ENCODE data around the gene SEPTIN1.

The SEPTIN1 gene

DNA sequence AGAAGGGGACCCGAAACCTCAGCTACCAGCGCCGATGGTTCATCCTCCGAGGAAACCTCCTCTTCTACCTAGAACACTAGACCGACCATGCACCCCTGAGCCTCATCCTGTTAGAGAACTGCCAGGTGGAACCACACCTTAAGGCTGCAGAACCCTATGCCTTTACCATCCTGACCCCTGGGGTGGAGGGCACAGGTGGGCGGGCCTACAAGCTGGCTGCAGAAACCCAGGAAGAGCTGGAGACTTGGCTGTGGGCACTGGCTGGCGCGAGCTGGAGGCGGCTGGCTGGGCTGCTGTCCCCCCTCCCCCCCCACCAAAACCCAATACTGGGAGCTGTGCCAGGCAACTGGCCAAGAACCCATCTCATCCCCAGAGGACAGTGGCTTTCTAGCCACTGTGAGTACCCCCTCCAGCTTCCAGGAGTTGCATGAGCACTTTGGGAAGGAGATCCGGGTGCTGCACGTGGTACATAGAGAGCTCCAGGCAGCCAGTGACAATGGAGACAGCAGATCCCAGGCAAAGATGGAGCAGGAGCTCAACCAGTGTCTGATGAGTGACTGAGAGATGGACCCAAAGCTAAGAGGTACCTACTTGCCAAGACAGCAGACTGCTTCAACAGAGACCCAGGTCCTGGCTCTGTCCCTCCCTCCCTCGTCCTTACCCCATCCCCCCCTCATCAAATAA is 25.8 kb downstream of the SEPTIN1 start:
- Histone ChIP-seq H4K20me1 (ENCODE audit: insufficient read depth, low read length, poor library complexity, severe bottlenecking) (peaks cover 12% of the 10 kb centered on the region), H3K4me3 (ENCODE audit: low read length, poor library complexity, severe bottlenecking) (peak overlapping the region; percentile 90), H3K4me1 (ENCODE audit: insufficient read depth, low read length, poor library complexity, severe bottlenecking) (peaks cover 18% of the 10 kb centered on the region), H2AFZ (ENCODE audit: low read length) (no peak overlapping the region), H3F3A (ENCODE audit: low read depth) (no peaks in the 10 kb centered on the region), H3K27me3 (ENCODE audit: insufficient read depth, low read length, poor library complexity, severe bottlenecking) (no peaks in the 10 kb centered on the region), H3K9ac (ENCODE audit: low read depth, low read length, poor library complexity, severe bottlenecking) (peak overlapping the region; percentile 88), H3K9me2 (replicated peaks; ENCODE audit: low read depth, low read length) (no peaks in the 10 kb centered on the region), H3K36me3 (ENCODE audit: insufficient read depth, low read length) (peaks cover 42% of the 10 kb centered on the region; the same call in 1 of the 2 replicates), H3K9me3 (ENCODE audit: insufficient read depth, low read depth, low read length) (no peaks in the 10 kb centered on the region), H3K79me2 (ENCODE audit: insufficient read depth, low read length) (peaks cover 80% of the 10 kb centered on the region), H3K4me2 (ENCODE audit: low read depth, low read length, poor library complexity, severe bottlenecking) (peak overlapping the region; percentile 92)
- no peak for TF ChIP-seq EZH2phosphoT487 (IDR thresholded peaks at IDR 0.05; ENCODE audit: borderline replicate concordance)
- TF ChIP-seq, protein P1, sequence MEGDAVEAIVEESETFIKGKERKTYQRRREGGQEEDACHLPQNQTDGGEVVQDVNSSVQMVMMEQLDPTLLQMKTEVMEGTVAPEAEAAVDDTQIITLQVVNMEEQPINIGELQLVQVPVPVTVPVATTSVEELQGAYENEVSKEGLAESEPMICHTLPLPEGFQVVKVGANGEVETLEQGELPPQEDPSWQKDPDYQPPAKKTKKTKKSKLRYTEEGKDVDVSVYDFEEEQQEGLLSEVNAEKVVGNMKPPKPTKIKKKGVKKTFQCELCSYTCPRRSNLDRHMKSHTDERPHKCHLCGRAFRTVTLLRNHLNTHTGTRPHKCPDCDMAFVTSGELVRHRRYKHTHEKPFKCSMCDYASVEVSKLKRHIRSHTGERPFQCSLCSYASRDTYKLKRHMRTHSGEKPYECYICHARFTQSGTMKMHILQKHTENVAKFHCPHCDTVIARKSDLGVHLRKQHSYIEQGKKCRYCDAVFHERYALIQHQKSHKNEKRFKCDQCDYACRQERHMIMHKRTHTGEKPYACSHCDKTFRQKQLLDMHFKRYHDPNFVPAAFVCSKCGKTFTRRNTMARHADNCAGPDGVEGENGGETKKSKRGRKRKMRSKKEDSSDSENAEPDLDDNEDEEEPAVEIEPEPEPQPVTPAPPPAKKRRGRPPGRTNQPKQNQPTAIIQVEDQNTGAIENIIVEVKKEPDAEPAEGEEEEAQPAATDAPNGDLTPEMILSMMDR (conservative IDR thresholded peaks at IDR 0.05; ENCODE audit: low read length) = no peak

DNA sequence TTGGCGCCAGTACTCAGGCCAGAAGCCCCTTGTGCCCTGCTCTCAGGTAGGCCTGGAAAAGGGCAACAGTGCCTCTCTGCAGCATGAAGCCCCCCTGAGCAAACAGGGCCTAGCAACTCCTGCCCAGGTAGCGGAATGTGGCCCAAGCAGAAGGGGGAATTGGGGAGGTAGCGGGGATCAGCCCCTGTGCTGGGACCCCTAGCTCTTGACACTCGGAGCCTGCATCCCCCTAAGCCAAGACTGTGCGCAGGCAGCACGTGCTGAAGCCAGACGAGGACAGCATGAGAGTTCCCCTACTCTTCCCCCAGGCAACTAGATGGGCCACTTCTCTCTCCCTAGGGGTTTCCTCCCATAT is 26.4 kb downstream of the SEPTIN1 start:
- Histone ChIP-seq H3K4me2 (ENCODE audit: low read depth, low read length, poor library complexity, severe bottlenecking) (peak overlapping the region; percentile 92), H3K36me3 (ENCODE audit: insufficient read depth, low read length) (peaks cover 47% of the 10 kb centered on the region; the same call in 1 of the 2 replicates), H3K9ac (ENCODE audit: low read depth, low read length, poor library complexity, severe bottlenecking) (peak overlapping the region; percentile 88), H3K79me2 (ENCODE audit: insufficient read depth, low read length) (peaks cover 79% of the 10 kb centered on the region), H3K9me3 (ENCODE audit: insufficient read depth, low read depth, low read length) (no peaks in the 10 kb centered on the region), H3F3A (ENCODE audit: low read depth) (no peaks in the 10 kb centered on the region), H3K27me3 (ENCODE audit: insufficient read depth, low read length, poor library complexity, severe bottlenecking) (no peaks in the 10 kb centered on the region), H4K20me1 (ENCODE audit: insufficient read depth, low read length, poor library complexity, severe bottlenecking) (peaks cover 12% of the 10 kb centered on the region), H3K4me3 (ENCODE audit: low read length, poor library complexity, severe bottlenecking) (peak overlapping the region; percentile 90), H3K9me2 (replicated peaks; ENCODE audit: low read depth, low read length) (no peaks in the 10 kb centered on the region), H2AFZ (ENCODE audit: low read length) (no peak overlapping the region), H3K4me1 (ENCODE audit: insufficient read depth, low read length, poor library complexity, severe bottlenecking) (peaks cover 18% of the 10 kb centered on the region)
- TF ChIP-seq EZH2phosphoT487 (IDR thresholded peaks at IDR 0.05; ENCODE audit: borderline replicate concordance) = no peak

DNA sequence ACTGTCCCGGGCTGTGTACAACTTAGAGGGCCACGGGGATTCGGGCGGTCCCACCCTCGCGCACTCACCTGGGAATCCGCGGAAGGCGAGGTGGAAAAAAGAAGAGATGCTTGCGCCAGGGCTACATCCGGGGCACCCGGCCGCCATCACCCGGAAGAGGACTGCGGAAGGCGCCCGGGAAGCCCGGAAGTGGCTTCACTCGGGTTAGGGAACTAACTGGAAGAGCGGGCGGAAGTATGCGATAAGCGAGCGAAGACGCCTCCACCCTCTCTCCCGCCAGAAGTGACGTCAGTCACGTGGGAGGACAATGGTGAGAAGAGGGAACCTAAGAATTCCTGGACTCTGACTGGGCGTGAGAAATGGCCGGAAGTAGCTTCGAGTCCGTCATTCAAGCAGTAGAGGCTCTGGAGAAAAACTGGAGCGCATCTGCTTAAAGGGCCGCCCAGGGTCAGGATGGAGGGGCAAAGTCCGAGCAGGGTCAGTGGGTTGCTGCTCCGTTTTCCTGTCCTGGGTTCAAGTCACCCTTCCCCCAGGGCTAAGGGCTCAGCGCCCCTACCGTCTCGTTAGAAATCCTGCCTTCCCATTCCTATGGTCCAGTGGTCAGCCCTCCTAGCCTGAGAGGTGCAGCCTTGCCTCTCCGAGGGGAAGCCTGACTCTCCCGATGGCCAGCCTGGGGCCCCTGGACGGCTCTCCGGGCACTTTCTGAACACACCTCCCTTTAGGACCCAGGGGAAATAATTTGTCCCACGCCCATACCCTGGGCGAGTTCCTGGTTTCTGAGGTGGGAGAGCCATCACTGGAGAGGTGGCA is 27.0 kb downstream of the SEPTIN1 start, which contains the start of gene CD2BP2:
Gene CD2BP2, minus strand, starts transcription at position 165 of the 810 bp plus-strand sequence. CDS start 627 bp downstream, outside the sequence.
- Histone ChIP-seq H3K4me1 (ENCODE audit: insufficient read depth, low read length, poor library complexity, severe bottlenecking) (peaks cover 22% of the 10 kb centered on the region), H2AFZ (ENCODE audit: low read length) (peak within 1 kb of the TSS; percentile 80), H4K20me1 (ENCODE audit: insufficient read depth, low read length, poor library complexity, severe bottlenecking) (peaks cover 12% of the 10 kb centered on the region), H3K9me2 (replicated peaks; ENCODE audit: low read depth, low read length) (no peaks in the 10 kb centered on the region), H3K79me2 (ENCODE audit: insufficient read depth, low read length) (peaks cover 73% of the 10 kb centered on the region), H3F3A (ENCODE audit: low read depth) (peaks cover 5% of the 10 kb centered on the region; the same call in 1 of the 2 replicates), H3K9ac (ENCODE audit: low read depth, low read length, poor library complexity, severe bottlenecking) (peak within 1 kb of the TSS; percentile 88), H3K27me3 (ENCODE audit: insufficient read depth, low read length, poor library complexity, severe bottlenecking) (no peaks in the 10 kb centered on the region), H3K4me2 (ENCODE audit: low read depth, low read length, poor library complexity, severe bottlenecking) (peak within 1 kb of the TSS; percentile 92), H3K4me3 (ENCODE audit: low read length, poor library complexity, severe bottlenecking) (peak within 1 kb of the TSS; percentile 90), H3K9me3 (ENCODE audit: insufficient read depth, low read depth, low read length) (no peaks in the 10 kb centered on the region), H3K36me3 (ENCODE audit: insufficient read depth, low read length) (peaks cover 47% of the 10 kb centered on the region; the same call in 1 of the 2 replicates)
- TF ChIP-seq, protein P1 (conservative IDR thresholded peaks at IDR 0.05; ENCODE audit: low read length) = no peak
- TF ChIP-seq EZH2phosphoT487 (IDR thresholded peaks at IDR 0.05; ENCODE audit: borderline replicate concordance) = no peak
